GM18858 (cell line): ENCODE measurements around the gene BICD2.

Experiments
- ATAC-seq: cut with Tn5 transposase; IDR thresholded peaks from one replicate; pipeline ENCODE4 v1.9.1; 2021; ENCODE audit not compliant: unreplicated experiment

Gene BICD2

GRCh38 chr9:92727716-92728700 is 36.6 kb downstream of the BICD2 start:
- no peak for ATAC-seq

- ATAC-seq: no peak
Measured at GRCh38 chr9:92726971-92727715, 37.5 kb downstream of the BICD2 start.

DNA sequence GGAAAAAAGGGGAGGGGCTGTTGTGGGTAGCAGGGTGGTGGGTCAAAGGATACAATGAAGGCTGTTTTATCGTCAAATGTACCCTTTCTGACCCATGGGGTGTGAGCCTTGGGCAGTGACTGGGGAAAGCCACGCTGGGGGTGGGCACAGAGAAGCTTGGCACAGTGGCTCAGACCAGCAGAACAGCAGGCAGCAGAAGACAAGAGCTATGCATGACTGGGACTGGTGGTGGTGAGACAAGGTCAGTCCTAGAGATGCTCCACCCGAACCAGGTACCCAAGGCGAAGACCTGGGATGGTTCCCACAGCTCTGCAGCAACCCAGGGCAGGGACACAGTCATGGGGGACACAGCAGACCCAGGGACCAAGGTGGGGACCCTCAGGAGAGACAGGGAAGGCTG is 38.3 kb downstream of the BICD2 start:
- ATAC-seq: no peak

DNA sequence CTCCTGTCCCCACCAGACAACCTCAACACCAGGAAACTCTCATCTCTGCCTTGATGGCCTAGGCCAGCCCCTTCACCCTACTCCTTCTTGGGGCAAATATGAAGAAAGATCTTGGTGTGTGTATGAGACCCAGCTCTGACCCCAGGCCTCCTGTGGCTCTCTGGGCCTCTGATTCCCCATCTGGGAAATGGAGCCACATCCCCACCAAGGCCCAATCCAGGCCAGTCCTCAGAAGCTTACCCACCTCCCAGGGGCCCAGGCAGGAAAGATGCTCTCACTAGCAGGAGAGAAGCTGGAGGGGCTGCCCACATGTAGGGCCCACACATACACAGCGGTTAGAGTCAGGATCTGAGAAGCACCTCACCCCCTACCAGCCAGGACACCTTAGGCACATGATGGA is 38.9 kb downstream of the BICD2 start:
- no peak for ATAC-seq

- ATAC-seq: no peak
Measured at GRCh38 chr9:92725266-92725545, 39.4 kb downstream of the BICD2 start.

GRCh38 chr9:92724528-92725265 is 39.9 kb downstream of the BICD2 start:
- no peak for ATAC-seq

- no peak for ATAC-seq
Measured at GRCh38 chr9:92723801-92724323, 40.8 kb downstream of the BICD2 start.

- no peak for ATAC-seq
Measured at GRCh38 chr9:92723299-92723625, 41.4 kb downstream of the BICD2 start.

DNA sequence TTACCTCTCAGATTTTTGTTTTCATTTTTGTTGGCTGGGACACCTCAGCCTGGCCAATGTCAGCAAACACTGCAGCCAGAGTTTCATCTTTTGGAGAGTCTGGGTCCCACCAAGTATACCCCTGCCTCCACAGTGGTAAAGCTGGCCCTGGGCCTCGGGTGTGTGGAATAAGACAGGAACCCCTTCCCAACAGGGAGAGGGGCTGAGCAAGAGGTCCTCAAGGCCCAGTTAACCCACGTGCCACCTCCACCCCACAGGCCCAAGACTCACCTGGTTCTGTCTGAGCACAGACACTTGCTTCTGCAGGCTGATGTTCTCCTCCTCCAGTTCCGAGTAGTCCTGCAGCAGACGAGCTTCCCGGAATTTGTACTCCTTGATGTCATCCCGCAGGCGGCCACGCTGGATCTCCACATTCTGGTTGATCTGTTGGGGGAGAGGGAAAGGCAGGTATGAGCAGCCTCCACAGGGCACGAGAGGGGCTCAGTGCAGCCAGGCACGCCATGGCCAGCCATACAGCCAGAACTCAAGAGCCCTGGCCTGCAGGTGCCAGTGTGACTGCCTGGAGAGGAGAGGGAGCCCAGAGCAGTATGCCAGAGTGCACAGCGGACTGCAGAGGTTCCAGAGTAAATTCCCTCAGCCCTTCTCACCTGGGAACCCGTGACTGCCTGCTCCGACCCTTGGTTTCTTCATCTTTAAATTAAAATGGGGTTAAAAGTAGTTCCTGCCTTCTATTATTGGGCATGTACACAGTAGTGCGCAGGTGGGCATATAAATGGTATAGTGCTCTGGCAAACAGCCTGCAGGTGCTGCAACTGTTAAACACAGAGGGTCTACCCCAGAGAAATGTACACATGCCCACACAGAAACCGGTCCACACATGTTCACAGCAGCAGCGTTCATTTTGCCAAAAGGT is 42.0 kb downstream of the BICD2 start:
- ATAC-seq: no peak

- ATAC-seq: no peak
Measured at GRCh38 chr9:92721548-92721947, 43.1 kb downstream of the BICD2 start.

GRCh38 chr9:92720807-92721535 is 43.7 kb downstream of the BICD2 start:
- ATAC-seq: no peak

DNA sequence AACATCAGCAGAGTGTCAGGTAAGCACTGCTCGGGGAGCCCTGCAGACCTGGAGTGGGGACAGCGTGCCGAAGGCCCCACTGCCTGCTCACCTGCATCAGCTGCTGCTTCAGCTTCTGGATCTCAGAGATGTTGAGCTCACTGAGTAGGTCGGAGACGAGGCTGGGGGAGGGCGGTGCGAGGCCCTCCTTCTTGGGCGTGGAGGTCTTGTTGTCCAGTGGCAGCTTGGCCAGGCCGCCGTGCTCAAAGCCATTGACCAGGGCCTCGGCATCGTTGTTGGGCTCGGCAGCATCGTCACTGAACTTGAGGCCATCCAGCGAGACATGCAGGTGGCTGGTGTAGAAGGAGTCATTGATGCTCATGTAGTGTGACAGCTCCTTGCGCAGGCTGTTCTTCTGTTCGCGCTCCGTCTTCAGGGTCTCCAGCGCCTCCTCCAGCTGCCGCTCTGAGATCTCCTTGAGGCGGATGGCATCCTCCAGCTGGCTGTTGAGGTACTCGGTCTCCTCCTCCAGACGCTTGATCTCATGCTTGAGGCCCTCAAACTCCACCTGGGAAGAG is 44.3 kb downstream of the BICD2 start:
- ATAC-seq: no peak

GRCh38 chr9:92719028-92719647 is 45.5 kb downstream of the BICD2 start:
- ATAC-seq: no peak

GRCh38 chr9:92718086-92719001 is 46.3 kb downstream of the BICD2 start:
- no peak for ATAC-seq

DNA sequence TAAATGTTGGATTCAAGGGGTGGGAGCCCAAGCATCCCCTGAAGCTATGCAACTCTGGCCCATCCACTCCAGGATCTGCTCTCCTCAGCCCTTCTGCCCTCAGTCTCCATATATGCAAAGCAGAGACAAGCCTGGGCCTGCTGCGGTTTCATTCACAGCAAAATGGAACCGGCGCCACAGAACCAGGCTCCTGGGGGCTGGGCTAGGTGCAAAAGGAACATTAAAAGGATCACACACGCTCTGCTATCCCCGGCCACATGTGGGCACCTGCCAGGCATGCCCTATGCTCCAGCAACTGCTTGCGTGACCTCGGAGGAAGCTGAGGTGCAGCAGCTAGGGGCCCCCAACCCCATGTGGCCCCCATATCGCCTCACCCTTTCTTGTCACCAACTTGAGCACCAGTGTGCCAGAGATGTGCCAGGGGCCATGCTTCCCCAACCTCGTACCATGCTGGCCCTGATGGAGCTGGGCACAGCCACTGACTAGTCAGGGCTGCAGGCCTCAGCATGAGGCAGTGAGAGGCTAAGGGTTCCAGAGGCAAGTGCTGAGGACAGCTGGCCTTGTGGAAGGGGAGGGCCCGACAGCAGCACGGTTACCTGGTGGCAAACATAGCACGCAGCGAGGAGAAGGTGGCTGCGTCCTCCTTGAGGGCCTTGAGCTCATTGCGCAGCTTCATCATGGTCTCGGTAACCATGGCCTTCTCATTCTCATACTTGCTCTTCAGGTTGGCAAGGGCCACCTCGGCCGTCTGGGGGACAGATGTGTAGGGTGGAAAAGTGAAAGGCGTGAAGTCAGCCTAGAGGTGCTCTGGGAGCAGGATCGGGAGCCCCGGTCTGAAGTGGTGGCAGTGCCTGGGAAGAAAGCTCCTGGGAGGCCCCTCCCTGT is 47.2 kb downstream of the BICD2 start:
- no peak for ATAC-seq

- ATAC-seq: no peak
Measured at GRCh38 chr9:92716557-92716956, 48.1 kb downstream of the BICD2 start.
